Neural cell (in vitro differentiated cells): ENCODE results near the gene OR5C1. TPM values are rescaled to one million over a fixed set of nuclear protein-coding genes. Genes with fewer than 3 reads are reported as not detected.

Source experiments
- H2AFZ ChIP-seq: fragments of 200-600, 300-800 bp; sonication (generic), shearing (Covaris generic); 2 replicates; pipeline ENCODE4 v1.6.0; 2014; ENCODE audit warnings: low read depth, mild to moderate bottlenecking, antibody characterized with exemption, low read length, moderate library complexity
- H3F3A ChIP-seq: fragments of 200-600 bp; shearing (Covaris generic); 2 replicates; pipeline ENCODE4 v1.6.1; 2016; ENCODE audit warnings: mild to moderate bottlenecking, moderate library complexity, mixed read lengths, antibody characterized with exemption, low read length; ENCODE audit not compliant: insufficient read depth, poor library complexity, severe bottlenecking
- H3K27ac ChIP-seq: fragments of 200-600, 300-800 bp; sonication (generic), shearing (Covaris generic); 2 replicates; pipeline ENCODE4 v1.5.1; 2014; ENCODE audit warnings: mild to moderate bottlenecking, low read length, moderate library complexity
- H3K27me3 ChIP-seq: fragments of 300-800, 200-600 bp; sonication (generic), shearing (Covaris generic); 2 replicates; pipeline ENCODE4 v1.6.0; 2014; ENCODE audit warnings: mild to moderate bottlenecking, low read depth, low read length, moderate library complexity; ENCODE audit not compliant: insufficient read depth
- H3K36me3 ChIP-seq: fragments of 300-800, 200-600 bp; sonication (generic), shearing (Covaris generic); 2 replicates; pipeline ENCODE4 v1.5.1; 2014; ENCODE audit warnings: mild to moderate bottlenecking, antibody characterized with exemption, low read length, moderate library complexity; ENCODE audit not compliant: insufficient read depth
- H3K4me2 ChIP-seq: fragments of 300-800, 200-600 bp; sonication (generic), shearing (Covaris generic); 2 replicates; pipeline ENCODE4 v1.6.0; 2014; ENCODE audit warnings: mild to moderate bottlenecking, low read length
- H3K4me3 ChIP-seq: fragments of 300-800, 200-600 bp; sonication (generic), shearing (Covaris generic); 2 replicates; pipeline ENCODE4 v1.5.1; 2014; ENCODE audit warnings: mild to moderate bottlenecking, low read length, moderate library complexity
- H3K79me2 ChIP-seq: fragments of 200-600 bp; shearing (Covaris generic); replicated peaks from 2 replicates; pipeline ENCODE4 v1.6.0; 2014; ENCODE audit warnings: mild to moderate bottlenecking, low read length, moderate library complexity; ENCODE audit not compliant: insufficient read depth
- H3K9ac ChIP-seq: fragments of 300-800, 200-600 bp; sonication (generic), shearing (Covaris generic); 2 replicates; pipeline ENCODE4 v1.6.1; 2016; ENCODE audit warnings: mild to moderate bottlenecking, low read length, mixed read lengths
- H3K9me2 ChIP-seq: fragments of 200-600 bp; shearing (Covaris generic); 2 replicates; pipeline ENCODE4 v1.6.1; 2016; ENCODE audit warnings: mild to moderate bottlenecking, low read length, mixed read lengths; ENCODE audit not compliant: insufficient read depth
- H3K9me3 ChIP-seq: fragments of 200-600, 300-800 bp; sonication (generic), shearing (Covaris generic); 2 replicates; pipeline ENCODE4 v1.6.1; 2016; ENCODE audit warnings: mild to moderate bottlenecking, mixed run types, low read length, moderate library complexity, mixed read lengths
- H4K20me1 ChIP-seq: fragments of 200-600 bp; shearing (Covaris generic); 2 replicates; pipeline ENCODE4 v1.6.1; 2016; ENCODE audit warnings: mild to moderate bottlenecking, mixed run types; ENCODE audit not compliant: insufficient read depth
- CTCF ChIP-seq: fragments of 450-650 bp; IDR thresholded peaks from 2 replicates; pipeline ENCODE4 v1.5.1; 2014; ENCODE audit warnings: antibody characterized with exemption, mild to moderate bottlenecking, moderate library complexity; ENCODE audit not compliant: poor library complexity, severe bottlenecking
- EP300 ChIP-seq: fragments of 450-650 bp; conservative IDR thresholded peaks from 2 replicates; pipeline ENCODE4 v1.6.1; 2014; ENCODE audit warnings: antibody characterized with exemption, mild to moderate bottlenecking, moderate library complexity; ENCODE audit not compliant: poor library complexity, severe bottlenecking
- EZH2 ChIP-seq: fragments of 200-600, 300-800 bp; shearing (Covaris generic), sonication (generic); IDR thresholded peaks from 2 replicates; pipeline ENCODE4 v1.6.1; 2014; ENCODE audit warnings: antibody characterized with exemption, low read length, borderline replicate concordance, mild to moderate bottlenecking; ENCODE audit not compliant: insufficient read depth, poor library complexity, severe bottlenecking
- MXI1 ChIP-seq: fragments of 450-650 bp; conservative IDR thresholded peaks from 2 replicates; pipeline ENCODE4 v1.6.1; 2014; ENCODE audit warnings: antibody characterized with exemption, mild to moderate bottlenecking; ENCODE audit not compliant: poor library complexity, severe bottlenecking
- POLR2AphosphoS5 ChIP-seq: IDR thresholded peaks from 2 replicates; pipeline ENCODE4 v1.6.1; 2012
- RAD21 ChIP-seq: fragments of 450-650 bp; conservative IDR thresholded peaks from 2 replicates; pipeline ENCODE4 v1.6.1; 2014; ENCODE audit warnings: antibody characterized with exemption, mild to moderate bottlenecking, moderate library complexity
- REST ChIP-seq: IDR thresholded peaks from 2 replicates; pipeline ENCODE4 v1.6.1; 2012; ENCODE audit warnings: borderline replicate concordance
- SMC3 ChIP-seq: fragments of 450-650 bp; conservative IDR thresholded peaks from 2 replicates; pipeline ENCODE4 v1.6.1; 2014; ENCODE audit warnings: antibody characterized with exemption, mild to moderate bottlenecking, moderate library complexity; ENCODE audit not compliant: poor library complexity
- TAF1 ChIP-seq: IDR thresholded peaks from 2 replicates; pipeline ENCODE4 v1.6.1; 2012; ENCODE audit warnings: low read depth
- polyA plus RNA-seq: library from polyadenylated mRNA; depleted of rRNA; stranded (reverse); fragments of >200 nt; gene quantifications from 2 replicates; pipeline ENCODE4 v1.2.3, GENCODE V29; 2014

The OR5C1 gene
- polyA plus RNA-seq, 1 donor from 2014 or later, result not detected

- Histone ChIP-seq H3K9me3 (no peaks in the 10 kb centered on the region), H4K20me1 (no peaks in the 10 kb centered on the region)
- TF ChIP-seq TAF1 (no peak), MXI1 (no peak), REST (no peak), SMC3 (no peak), CTCF (no peak), EZH2 (no peak)
These were observed 8.8 kb downstream of the OR5C1 start for GRCh38 chr9:122797316-122798063.

GRCh38 chr9:122800066-122801060, 11.6 kb downstream of the OR5C1 start, which contains the start of gene OR1K1:
TSS of gene OR1K1 (plus strand) at chr9:122800123. CDS start at chr9:122800123, 0 bp downstream.
- H3K27ac ChIP-seq, result no peak within 1 kb of the TSS
- no peaks in the 10 kb centered on the region for H4K20me1 ChIP-seq
- H3K9me2 ChIP-seq, result no peaks in the 10 kb centered on the region

More at GRCh38 chr9:122797316-122798063, 8.8 kb downstream of the OR5C1 start:
- H3K79me2 ChIP-seq, result no peaks in the 10 kb centered on the region
- H3K4me2 ChIP-seq, result no peak overlapping the region
- no peaks in the 10 kb centered on the region for H3K27me3 ChIP-seq
- H3K36me3 ChIP-seq, result no peaks in the 10 kb centered on the region
- H3K4me3 ChIP-seq, result no peak overlapping the region
- H2AFZ ChIP-seq, result no peak overlapping the region
- H3F3A ChIP-seq, result no peaks in the 10 kb centered on the region
- no peak overlapping the region for H3K9ac ChIP-seq
- no peaks in the 10 kb centered on the region for H3K9me2 ChIP-seq
- H3K27ac ChIP-seq, result no peak overlapping the region

More at GRCh38 chr9:122800066-122801060, 11.6 kb downstream of the OR5C1 start, which contains the start of gene OR1K1:
- Histone ChIP-seq H3K9ac (no peak within 1 kb of the TSS), H3K4me3 (no peak within 1 kb of the TSS), H3F3A (no peaks in the 10 kb centered on the region), H3K27me3 (no peaks in the 10 kb centered on the region), H2AFZ (no peak within 1 kb of the TSS), H3K36me3 (no peaks in the 10 kb centered on the region), H3K4me2 (no peak within 1 kb of the TSS), H3K79me2 (no peaks in the 10 kb centered on the region), H3K9me3 (no peaks in the 10 kb centered on the region)
- TF ChIP-seq EP300 (no peak), SMC3 (no peak), MXI1 (no peak), RAD21 (no peak), CTCF (no peak), TAF1 (no peak), EZH2 (no peak), POLR2AphosphoS5 (no peak), REST (no peak)
